Measurements from ENCODE around the gene MYT1.

DNA sequence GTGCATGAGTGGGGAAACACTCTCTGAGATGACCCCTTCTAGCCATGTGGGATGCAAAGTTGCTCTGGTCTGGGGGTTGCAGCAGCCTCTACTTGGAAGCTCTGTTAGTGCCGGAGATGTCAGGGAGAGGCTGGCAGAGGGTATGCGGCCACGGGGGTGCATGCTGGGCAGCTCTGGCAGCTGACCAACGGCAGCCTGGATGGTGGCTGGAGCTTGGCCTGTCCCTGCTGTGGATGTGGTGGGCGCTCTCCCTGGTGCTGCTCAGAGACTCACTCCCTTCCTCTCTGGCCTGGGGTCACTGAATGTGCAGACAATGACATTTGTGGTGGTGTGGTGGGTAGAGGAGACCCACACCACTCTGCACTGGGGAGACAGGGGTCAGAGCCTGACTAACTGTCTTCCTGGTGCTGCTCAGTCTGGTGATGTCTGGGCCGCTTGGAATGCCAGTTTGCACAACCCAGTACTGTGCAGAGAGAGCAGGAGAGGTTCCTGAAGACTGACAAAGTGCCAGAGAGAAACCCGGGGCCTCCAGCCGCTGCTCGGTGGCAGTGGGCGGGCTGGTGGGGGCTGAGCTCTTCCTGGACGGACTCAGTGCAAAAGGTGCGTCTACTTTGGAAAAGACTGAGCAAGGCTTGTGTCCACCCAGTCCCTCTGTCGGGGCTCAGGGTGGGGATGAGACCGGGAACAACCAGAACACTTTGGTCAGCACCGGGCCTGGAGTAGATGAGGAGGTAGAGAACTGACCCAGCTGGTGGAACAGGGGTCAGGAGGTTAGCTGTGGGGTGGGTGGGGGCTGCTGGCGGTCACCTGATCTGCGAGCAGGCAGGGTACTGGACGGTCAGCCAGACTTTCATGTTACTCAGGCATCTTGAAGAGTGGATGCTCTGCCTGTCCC, 2.7 kb downstream of the MYT1 start:
- no peak for TF ChIP-seq BHLHE40 (IDR thresholded peaks at IDR 0.05; ENCODE audit: borderline replicate concordance)
- TF ChIP-seq, protein P1, sequence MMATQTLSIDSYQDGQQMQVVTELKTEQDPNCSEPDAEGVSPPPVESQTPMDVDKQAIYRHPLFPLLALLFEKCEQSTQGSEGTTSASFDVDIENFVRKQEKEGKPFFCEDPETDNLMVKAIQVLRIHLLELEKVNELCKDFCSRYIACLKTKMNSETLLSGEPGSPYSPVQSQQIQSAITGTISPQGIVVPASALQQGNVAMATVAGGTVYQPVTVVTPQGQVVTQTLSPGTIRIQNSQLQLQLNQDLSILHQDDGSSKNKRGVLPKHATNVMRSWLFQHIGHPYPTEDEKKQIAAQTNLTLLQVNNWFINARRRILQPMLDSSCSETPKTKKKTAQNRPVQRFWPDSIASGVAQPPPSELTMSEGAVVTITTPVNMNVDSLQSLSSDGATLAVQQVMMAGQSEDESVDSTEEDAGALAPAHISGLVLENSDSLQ (IDR thresholded peaks at IDR 0.05) = no peak
- TF ChIP-seq ELF4 (IDR thresholded peaks at IDR 0.05) = no peak
- no peak for TF ChIP-seq L3MBTL2 (conservative IDR thresholded peaks at IDR 0.05)
- TF ChIP-seq ZNF384 (IDR thresholded peaks at IDR 0.05) = no peak
- no peak for TF ChIP-seq FOXM1 (IDR thresholded peaks at IDR 0.05; ENCODE audit: borderline replicate concordance)
- TF ChIP-seq LEF1 (IDR thresholded peaks at IDR 0.05; ENCODE audit: borderline replicate concordance) = no peak
- TF ChIP-seq SUZ12 (IDR thresholded peaks at IDR 0.05) = no peak
- no peak for TF ChIP-seq SP1 (IDR thresholded peaks at IDR 0.05)
- no peak for TF ChIP-seq CTBP1 (IDR thresholded peaks at IDR 0.05; ENCODE audit: borderline replicate concordance)
- no peak for TF ChIP-seq ARNT (IDR thresholded peaks at IDR 0.05)
- no peak for TF ChIP-seq TARDBP (IDR thresholded peaks at IDR 0.05)

Data from HEK293T (cell line).